Measurements from ENCODE around the gene BNIP1.

The BNIP1 gene

DNA sequence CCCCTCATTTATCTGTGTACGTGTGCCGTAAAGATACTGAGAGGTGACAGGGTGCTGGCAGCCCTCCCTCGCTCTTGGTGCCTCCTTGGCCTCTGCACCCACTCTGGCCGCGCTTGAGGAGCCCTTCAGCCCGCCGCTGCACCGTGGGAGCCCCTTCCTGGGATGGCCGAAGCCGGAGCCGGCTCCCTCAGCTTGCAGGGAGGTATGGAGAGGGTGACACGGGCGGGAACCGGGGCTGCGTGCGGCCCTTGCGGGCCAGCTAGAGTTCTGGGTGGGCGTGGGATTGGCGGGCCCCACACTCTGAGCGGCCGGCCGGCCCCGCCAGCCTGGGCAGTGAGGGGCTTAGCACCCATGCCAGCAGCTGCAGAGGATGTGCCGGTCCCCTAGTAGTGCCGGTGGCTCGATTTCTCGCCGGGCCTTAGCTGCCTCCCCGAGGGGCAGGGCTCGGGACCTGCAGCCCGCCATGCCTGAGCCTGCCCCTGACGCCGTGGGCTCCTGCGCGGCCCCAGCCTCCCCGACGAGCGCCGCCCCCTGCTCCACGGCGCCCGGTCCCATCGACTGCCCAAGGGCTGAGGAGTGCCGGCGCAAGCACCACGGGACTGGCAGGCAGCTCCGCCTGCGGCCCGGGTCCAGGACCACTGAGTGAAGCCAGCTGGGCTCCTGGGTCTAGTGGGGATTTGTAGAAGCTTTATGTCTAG is 69.1 kb downstream of the BNIP1 start:
- TF ChIP-seq EZH2 (IDR thresholded peaks at IDR 0.05; ENCODE audit: borderline replicate concordance, low read depth, low read length, severe bottlenecking): no peak
- TF ChIP-seq, protein P1, sequence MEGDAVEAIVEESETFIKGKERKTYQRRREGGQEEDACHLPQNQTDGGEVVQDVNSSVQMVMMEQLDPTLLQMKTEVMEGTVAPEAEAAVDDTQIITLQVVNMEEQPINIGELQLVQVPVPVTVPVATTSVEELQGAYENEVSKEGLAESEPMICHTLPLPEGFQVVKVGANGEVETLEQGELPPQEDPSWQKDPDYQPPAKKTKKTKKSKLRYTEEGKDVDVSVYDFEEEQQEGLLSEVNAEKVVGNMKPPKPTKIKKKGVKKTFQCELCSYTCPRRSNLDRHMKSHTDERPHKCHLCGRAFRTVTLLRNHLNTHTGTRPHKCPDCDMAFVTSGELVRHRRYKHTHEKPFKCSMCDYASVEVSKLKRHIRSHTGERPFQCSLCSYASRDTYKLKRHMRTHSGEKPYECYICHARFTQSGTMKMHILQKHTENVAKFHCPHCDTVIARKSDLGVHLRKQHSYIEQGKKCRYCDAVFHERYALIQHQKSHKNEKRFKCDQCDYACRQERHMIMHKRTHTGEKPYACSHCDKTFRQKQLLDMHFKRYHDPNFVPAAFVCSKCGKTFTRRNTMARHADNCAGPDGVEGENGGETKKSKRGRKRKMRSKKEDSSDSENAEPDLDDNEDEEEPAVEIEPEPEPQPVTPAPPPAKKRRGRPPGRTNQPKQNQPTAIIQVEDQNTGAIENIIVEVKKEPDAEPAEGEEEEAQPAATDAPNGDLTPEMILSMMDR (IDR thresholded peaks at IDR 0.05; ENCODE audit: borderline replicate concordance, extremely low read depth, low read length, poor library complexity, severe bottlenecking): no peak
- Histone ChIP-seq H2AFZ (ENCODE audit: low read depth, low read length) (no peak overlapping the region), H3K27me3 (ENCODE audit: insufficient read depth, low read length, poor library complexity) (no peaks in the 10 kb centered on the region), H4K20me1 (ENCODE audit: insufficient read depth, low read length) (no peaks in the 10 kb centered on the region), H3K4me1 (ENCODE audit: insufficient read depth, low read length) (no peaks in the 10 kb centered on the region), H3K36me3 (ENCODE audit: insufficient read depth, low read length) (no peaks in the 10 kb centered on the region), H3K27ac (ENCODE audit: low read length) (no peak overlapping the region), H3K4me2 (ENCODE audit: insufficient read depth, low read length) (no peak overlapping the region), H3K9me3 (ENCODE audit: insufficient read depth, low read length, severe bottlenecking) (no peaks in the 10 kb centered on the region), H3K4me3 (ENCODE audit: low read depth in 1 of 2, low read length in 2 of 2) (no peak overlapping the region), H3K79me2 (ENCODE audit: insufficient read depth, low read length) (no peaks in the 10 kb centered on the region), H3K9ac (ENCODE audit: low read depth, low read length) (no peak overlapping the region)
- no peak for ATAC-seq (ENCODE audit: insufficient read depth, low read depth)
- no peak for DNase-seq
